GM19238 (cell line): ENCODE results near the gene HOXA6.
A peak's percentile ranks its signal among the peaks of the same experiment; 100 is the strongest.

ENCODE experiments used
- DNase-seq: peaks from one replicate; pipeline ENCODE4 v3.0.0; 2011; ENCODE audit warnings: low spot score; ENCODE audit not compliant: insufficient read length

Gene HOXA6

DNA sequence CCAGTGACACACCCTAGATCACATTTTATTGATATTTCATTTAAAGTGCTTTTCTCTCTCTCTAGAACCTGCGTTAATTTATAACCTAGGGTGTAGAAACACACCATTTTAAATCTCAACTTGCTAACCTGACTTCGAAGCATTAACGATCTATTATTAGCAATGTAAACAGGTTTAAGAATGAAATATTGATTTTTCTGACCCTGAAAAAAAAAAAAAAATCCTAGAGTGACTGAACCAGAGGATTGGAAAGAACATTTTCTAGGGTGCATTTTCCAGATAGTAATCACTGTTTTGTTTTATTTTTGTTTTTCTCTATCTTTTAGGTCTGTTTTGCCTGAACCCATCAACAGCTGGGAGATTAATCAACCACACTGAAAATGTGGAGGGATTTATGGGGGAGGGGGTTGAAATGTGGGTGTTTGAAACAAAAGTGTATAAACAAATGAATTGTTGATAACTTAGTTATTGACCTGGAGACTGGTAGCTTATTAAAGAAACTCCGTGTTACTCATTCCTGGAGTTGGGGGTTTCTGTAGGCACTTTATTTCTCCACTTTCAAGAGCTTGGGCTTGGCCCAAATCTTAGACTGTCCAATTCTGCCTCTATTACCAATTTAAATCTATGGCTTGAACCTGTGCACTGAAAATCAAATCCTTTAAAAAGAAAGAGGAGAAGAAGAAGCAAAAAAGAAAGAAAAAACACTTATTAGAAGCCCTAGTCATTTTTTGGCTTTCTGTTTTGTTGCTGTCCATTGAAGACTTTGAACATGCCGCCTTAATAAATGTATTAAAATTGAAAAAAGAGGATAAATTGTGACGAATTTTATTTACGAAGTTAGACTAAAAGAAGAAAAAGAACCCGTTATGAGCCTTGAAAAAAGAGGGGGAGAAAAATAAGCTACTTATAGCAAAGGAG is 47.9 kb downstream of the HOXA6 start:
- no peak for DNase-seq

DNA sequence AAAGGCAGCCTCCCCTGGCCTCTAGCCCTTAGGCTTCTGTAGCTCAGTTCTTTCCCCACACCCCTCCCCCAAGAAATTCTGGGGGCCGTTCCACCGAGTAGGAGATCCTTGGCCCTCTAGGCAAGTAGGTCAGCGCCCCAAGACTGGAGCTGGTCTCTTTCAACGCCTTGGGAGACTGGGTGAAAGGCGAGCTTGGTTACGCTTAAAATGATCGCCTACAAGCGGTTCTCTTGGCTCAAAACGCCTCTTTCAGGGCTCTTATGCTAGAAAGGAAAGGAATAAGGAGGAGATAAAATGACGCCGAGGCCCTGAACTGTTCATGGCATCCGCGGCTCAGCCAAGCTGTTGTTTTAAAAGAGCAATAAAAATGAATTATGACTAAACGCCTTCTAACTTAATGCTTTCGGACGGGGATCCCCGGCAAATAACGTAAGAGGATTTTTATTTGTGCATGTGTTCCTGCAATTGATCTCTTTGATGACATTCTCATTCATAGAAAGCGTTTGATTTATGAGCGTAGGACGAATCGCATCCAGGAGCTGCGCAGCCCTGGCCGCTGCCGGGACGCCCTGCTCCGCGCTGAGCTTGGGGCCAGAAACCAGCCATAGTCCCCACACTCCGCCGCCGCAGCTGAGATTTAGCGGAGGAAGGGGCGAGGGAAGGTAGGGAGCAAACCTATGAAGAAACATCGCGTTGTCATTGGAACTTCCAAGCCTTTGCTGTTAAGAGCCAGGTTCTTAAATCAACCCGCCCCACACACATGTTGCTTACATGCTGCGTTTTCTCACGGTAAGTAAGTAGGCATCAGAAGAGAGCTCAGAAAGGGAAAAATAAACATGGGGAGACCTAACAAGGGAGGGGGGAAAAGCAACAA is 48.8 kb downstream of the HOXA6 start:
- no peak for DNase-seq

DNA sequence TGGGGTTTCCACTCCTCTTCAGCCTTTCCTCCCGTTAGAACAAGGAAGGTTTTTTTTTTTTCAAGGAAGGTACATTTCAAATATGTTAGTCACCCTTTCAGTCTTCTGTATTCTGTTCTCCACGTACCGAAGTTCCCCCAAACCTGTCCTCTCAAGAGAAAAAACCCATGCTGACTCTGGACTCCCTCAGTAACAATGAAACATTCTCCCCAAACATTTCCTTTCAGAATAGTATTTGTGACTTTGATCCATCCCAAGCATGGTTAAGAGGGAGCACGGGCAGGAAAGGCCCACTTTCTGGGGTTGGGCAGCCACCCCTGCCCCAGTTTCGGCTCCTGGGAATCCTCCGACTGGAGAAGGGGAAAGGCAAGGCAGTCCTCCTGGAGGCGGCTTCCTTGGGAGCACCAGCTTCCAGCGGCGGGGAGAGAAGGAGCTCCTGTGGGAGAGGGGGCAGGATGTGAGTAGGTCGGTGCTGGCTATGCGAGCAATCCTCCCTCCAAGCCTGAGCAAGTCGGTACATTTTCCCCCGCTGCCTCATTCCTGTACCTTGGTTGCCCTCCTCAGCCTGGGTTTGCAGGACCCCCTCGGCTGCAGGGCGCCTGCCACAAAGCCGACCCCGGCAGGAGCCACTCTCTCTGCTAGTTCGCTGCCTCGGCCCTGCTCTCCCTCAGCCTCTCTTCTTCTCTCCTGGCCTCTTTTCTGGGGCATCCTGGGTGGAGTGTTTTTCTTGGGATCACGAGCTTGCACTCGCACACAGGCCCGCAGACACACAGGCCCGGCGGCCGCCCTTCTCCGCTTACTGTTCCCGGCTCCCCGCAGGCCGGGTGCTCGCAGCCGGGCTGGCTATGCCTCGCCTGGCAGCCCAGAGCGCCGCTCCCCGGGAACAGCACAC is 49.6 kb downstream of the HOXA6 start:
- DNase-seq, result no peak

DNA sequence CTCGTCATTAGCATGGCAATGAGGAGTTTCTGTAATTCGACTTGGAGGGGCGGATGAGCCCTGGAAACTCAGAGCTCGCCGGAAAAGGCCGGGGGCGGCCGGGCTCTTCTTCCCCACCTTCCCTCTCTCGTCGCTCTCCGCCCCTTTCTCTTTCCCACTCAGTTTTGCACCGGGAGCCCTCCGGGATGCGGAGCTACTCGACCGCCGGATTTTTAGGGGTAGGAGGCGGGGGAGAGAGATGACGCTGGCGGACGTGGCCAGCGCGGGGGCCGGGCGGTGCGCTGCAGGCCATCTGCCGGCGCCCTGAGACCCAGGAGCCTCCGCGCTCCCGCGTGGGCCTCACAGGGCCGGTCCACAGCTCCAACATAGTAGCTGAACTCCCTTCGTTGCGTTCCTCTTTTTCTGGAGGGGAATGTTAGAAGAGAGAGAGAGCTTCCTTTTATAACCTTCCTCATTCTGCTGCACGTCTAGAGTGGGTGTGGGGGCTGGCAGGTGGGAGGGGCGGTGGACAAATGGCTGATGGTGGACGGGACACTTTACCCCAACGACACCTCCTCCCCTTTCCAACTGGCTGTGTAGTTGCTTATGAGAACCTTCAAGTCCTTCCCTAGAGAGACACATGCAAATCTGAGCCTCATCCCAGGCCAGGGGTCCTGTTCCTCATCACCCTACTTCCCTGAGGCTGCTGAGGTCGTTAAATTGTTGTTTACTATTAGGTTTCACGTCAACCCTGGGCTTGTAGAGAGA is 50.6 kb downstream of the HOXA6 start:
- no peak for DNase-seq

DNA sequence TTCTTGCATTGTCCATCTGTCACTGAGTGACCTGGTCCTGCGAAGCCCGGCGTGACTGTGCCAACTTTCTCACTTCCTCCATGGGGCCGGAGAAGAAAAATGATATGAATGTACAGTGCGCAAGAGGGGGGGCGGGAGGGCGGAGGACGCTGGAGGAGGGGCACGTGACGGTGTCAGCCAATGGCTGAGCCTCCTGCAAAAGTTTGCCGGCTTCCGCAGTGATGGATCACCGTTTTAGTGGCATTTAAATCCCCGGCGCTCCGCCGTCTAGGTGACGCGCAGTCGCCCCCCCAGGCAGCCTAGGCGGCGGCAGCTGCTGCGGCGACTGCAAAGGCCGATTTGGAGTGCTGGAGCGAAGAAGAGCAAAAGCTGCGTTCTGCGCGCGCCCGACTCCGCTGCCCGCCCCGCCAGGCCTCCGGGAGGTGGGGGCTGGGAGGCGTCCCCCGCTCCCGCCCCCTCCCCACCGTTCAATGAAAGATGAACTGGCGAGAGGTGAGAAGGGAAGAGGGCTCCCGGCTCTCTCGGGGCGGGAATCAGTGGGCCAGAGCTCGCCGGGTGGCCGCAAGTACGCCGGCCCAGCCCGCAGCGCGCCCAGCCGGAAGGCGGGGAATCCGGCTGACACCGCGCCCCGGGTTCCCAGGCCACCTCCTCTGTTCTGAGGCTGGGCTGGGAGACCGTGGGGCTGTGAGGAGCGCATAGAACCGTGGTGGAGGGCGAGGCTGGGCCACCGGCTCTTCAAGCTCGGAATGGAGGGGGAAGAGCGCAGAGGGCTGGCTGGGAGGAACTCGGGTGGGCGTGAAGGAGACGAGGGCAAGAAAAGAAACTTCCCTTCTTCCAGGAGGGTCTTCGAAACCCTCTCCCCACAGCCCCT is 51.4 kb downstream of the HOXA6 start, which contains the start of gene HOXA1:
Gene HOXA1, minus strand, starts transcription at position 104 of the 871 bp plus-strand sequence. Its CDS starts 88 bp downstream, at position 16.
- peak; percentile 86 for DNase-seq
